SK-N-DZ (cell line): ENCODE results near the gene LRRK2.

Experiments
- DNase-seq: peaks from one replicate; pipeline ENCODE4 v3.0.0-alpha.2; 2015; ENCODE audit warnings: low spot score

LRRK2 gene

GRCh38 chr12:40399656-40400055 lies 174.9 kb downstream of the LRRK2 start:
- DNase-seq: no peak

DNA sequence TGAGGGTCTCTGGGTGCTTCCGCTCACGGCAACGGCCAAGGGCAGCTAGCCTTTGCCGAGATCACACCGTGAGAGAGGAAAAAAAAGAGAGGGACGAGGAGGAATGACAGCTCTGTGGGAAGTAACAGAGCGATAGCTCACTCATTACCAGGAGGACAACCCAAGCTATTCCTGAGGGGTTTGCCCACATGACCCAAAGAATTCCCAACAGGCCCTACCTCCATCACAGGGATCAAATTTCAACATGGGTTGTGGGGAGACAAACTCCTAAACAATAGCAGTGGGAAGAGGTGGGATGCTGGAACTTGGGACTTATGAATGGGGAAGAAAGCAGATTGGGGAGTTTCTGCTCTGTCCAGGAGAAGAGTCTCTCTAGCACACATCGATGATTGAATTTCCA lies 180.6 kb downstream of the LRRK2 start:
- no peak for DNase-seq
